Middle frontal gyrus (tissue), 1 donor: ENCODE results near the gene SPTSSA.

Experiments
- DNase-seq: peaks from one replicate; pipeline ENCODE4 v3.0.0-alpha.2; 2015; ENCODE audit warnings: low spot score; ENCODE audit errors: extremely low spot score

The SPTSSA gene

GRCh38 chr14:34472706-34473279, 10.8 kb upstream of the SPTSSA start:
- no peak for DNase-seq

GRCh38 chr14:34470319-34470718, 8.3 kb upstream of the SPTSSA start:
- DNase-seq, result no peak

GRCh38 chr14:34466691-34467090, 4.7 kb upstream of the SPTSSA start:
- DNase-seq, result no peak

GRCh38 chr14:34465069-34465859, 3.2 kb upstream of the SPTSSA start:
- DNase-seq, result no peak

DNA sequence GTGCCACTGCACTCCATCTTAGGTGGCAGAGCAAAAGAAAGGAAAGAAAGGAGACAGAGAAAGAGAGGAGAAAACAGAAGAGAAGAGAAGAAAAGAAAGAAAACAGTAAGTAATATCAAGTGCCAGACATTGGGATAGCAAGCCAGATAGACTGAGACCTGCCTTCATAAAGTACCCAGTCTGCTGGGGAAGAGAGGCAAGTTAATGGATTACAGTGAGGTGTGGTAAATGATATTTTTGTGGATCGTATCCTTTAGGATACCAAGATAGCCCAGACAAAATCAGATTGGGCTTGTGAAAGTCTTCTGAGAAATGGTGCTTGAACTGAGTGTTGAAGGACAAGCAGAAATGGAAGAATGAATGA, 1.5 kb upstream of the SPTSSA start:
- no peak for DNase-seq

- no peak for DNase-seq
These were observed 507 bp downstream of the SPTSSA start for GRCh38 chr14:34461334-34462131.

DNA sequence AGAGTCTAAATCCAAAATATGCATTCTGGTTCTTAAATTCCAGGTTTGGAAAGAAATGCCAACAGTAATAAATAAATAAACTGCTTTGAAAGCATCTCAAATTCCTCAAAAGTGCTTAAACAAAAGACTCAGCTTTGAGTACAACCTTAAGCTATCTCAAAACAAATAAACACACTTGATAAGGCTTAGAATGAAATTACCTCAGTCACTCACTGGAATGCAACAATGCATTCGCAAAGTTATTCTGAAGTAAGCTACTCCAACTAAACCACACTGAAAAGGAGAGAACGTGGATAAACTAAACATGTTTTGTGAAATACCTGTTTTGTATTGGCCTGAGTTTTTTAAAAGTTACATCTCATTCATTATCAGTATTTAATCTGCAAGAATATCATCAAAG, 1.2 kb downstream of the SPTSSA start:
- no peak for DNase-seq

DNA sequence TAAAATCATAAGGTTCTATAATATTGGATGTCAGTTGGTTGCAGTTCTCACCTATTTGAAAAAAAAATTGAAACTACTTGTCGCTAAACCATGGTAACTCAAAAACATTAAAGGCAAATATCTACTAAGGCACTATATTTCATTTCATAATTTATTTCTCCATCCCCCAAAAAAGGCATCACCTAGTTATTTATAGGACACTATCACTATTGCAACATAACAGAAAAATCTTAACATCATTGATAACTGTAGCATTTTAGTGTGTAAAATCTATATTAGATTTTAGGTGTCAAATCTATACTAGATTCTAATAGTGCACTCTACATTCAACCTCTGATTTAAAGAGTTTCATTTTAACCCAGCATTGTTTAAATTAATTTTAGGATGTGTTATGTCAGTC, 1.7 kb downstream of the SPTSSA start:
- no peak for DNase-seq

GRCh38 chr14:34457186-34457585, 4.9 kb downstream of the SPTSSA start:
- DNase-seq, result no peak

DNA sequence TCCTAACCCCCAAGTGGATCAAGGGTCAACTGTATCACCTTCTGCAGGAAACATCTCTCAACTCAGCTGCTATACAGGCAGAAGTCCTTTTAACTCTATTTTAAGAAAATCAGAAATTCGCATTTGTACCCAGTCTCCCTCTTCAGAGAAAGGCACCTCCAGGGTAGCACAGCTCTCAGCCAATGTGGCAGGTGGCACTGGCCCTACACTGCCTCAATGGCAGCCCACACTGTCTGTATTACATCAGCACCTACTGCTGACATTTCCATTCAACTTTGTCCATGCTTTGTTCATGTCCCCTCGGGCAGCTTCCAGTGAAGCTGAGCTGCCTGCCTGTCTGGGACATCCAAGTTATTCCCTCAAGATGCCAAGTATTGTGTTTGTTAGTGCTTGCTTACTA, 8.8 kb downstream of the SPTSSA start:
- no peak for DNase-seq

- DNase-seq, result no peak
These were observed 9.7 kb downstream of the SPTSSA start for GRCh38 chr14:34452258-34452822.

DNA sequence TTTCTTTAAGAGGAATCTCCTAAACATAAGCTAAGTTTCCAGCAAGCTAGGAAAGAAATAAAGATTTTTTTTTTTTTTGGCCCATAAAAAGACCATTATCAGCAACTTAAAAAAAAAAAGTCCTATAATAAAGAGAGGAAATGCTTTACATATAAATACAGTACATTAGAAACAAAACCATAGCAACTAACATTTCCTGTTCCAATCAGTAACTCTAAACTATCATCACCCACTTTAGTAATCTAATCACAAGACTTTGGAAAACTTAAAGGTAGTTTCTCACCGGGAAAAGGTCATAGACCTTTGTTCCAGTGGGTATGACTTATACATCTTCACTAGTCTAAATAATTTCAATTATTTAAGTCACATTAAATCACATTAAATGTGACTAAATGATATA, 11.1 kb downstream of the SPTSSA start:
- no peak for DNase-seq

- DNase-seq, result no peak
These were observed 11.5 kb downstream of the SPTSSA start for GRCh38 chr14:34450542-34450915.

GRCh38 chr14:34449819-34450541, 12.1 kb downstream of the SPTSSA start:
- no peak for DNase-seq

- DNase-seq, result no peak
These were observed 22.9 kb downstream of the SPTSSA start for GRCh38 chr14:34439090-34439489.

GRCh38 chr14:34438438-34438837, 23.6 kb downstream of the SPTSSA start:
- DNase-seq, result no peak

DNA sequence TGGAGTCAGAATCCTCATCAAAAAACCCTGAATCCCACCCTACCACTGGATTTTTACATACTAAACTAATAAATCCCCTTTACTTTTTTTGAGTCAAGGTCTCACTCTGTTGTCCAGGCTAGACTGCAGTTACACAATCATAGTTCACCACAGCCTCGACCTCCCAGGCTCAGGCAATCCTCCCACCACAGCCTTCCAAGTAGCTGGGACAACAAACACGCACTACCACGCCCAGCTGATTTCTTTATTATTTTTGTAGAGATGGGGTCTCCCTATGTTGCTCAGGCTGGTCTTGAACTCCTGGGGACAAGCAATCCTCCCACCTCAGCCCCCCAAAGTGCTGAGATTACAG, 24.3 kb downstream of the SPTSSA start:
- no peak for DNase-seq

DNA sequence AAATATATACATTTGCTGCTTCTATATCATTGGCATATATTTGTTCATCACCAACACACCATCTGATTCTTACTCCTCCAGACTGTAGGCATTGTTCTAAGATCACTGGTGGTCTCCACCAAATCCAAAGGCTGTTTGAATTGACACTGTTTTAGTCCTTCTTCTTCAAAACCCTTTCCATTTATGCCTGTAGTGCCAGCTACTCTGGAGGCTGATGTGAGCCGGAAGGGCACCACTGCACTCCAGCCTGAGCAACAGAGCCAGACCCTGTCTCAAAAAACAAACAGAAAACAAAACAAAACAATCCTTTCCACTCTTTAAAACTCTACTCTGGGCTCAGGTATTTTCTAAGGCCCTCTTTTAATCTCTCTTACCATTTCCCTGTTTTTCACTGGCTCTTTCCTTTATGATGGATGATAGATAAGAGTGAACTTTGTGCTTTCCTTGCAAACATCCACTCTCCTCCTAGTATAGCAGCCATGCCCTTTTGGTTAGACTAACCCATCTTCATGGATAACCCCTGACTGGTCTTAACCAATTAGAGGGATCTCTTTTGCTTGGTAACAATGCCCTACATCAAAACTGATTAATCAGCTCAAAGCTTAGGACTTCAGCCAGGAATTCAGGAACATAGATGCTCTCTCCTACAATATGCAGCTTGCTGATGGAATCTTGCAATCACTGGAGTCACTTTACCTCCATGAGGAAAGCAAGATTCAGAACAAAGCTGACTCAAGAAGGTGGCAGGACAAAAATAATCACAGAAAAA, 24.9 kb downstream of the SPTSSA start:
- DNase-seq, result no peak

GRCh38 chr14:34436118-34436905, 25.7 kb downstream of the SPTSSA start:
- no peak for DNase-seq

DNA sequence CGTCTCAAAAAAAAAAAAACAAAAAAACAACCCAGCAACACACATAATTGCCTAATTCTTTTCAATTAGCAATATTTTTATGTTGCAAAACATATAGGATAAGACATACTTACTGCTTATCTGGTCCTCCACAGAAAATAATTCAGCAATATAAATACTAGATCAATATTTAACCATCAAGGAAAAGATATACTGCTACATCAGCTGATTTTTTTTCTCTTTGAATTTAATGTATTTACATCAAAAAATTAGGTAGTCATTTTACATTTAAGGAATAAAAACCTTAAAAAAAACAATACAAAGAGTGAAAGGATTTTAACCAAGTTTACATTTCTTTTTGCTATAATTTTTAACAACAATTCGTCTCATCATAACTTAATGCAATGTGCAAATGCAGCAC, 28.1 kb downstream of the SPTSSA start:
- no peak for DNase-seq
